Esophagus (tissue), 2 donors: Measurements from ENCODE around the gene C1QTNF3. TPM values are rescaled to one million over a fixed set of nuclear protein-coding genes. Genes with fewer than 3 reads are reported as not detected.

ENCODE experiments used
- H3K27ac ChIP-seq, 2 donors: one replicate each; pipeline ENCODE4 v1.5.1; 2013; ENCODE audit warnings: low read depth in 2 of 2, mild to moderate bottlenecking in 2 of 2, inconsistent platforms in 1 of 2, low read length in 1 of 2, moderate library complexity in 1 of 2
- H3K27me3 ChIP-seq, 2 donors: one replicate each; pipeline ENCODE4 v1.6.1; 2013; ENCODE audit warnings: low read length in 2 of 2, control low read depth in 1 of 2, mild to moderate bottlenecking in 1 of 2; ENCODE audit not compliant: insufficient read depth in 2 of 2, control insufficient read depth in 1 of 2
- H3K36me3 ChIP-seq, 2 donors: one replicate each; pipeline ENCODE4 v1.6.1; 2013; ENCODE audit warnings: low read length in 1 of 2; ENCODE audit not compliant: control insufficient read depth in 2 of 2, insufficient read depth in 2 of 2
- H3K4me1 ChIP-seq, 2 donors: one replicate each; pipeline ENCODE4 v1.6.1; 2013; ENCODE audit warnings: low read length in 1 of 2; ENCODE audit not compliant: control insufficient read depth in 2 of 2, insufficient read depth in 2 of 2
- H3K4me3 ChIP-seq, 2 donors: one replicate each; pipeline ENCODE4 v1.5.1; 2013; ENCODE audit warnings: low read length in 2 of 2, mild to moderate bottlenecking in 2 of 2, low read depth in 1 of 2, moderate library complexity in 1 of 2
- H3K9me3 ChIP-seq, 2 donors: one replicate each; pipeline ENCODE4 v1.6.1; 2013; ENCODE audit warnings: mild to moderate bottlenecking in 2 of 2, low read depth in 1 of 2, low read length in 1 of 2, moderate library complexity in 1 of 2; ENCODE audit not compliant: control insufficient read depth in 2 of 2, insufficient read depth in 1 of 2
- WGBS, 2 donors: extraction: QIAGEN DNeasy Blood & Tissue Kit; methylation state at CpG; one replicate each; pipeline ENCODE4 v1.1.7; 2013; 5-methylcytosine and 5-hydroxymethylcytosine counted together
- polyA plus RNA-seq, 2 donors: library from polyadenylated mRNA; stranded (reverse); fragments of 200-250 nt; gene quantifications; one replicate each; pipeline ENCODE4 v1.2.3, GENCODE V29; 2013
- donor health status: healthy with polysubstance abuse.
- donor health status: Bipolar disorder and iron deficiency.

The C1QTNF3 gene
- polyA plus RNA-seq, 2 donors, result 1.2 to 5.0 TPM

- Histone ChIP-seq H3K27me3 (no peaks in the 10 kb centered on the region), H3K4me3 (no peak overlapping the region), H3K9me3 (no peaks in the 10 kb centered on the region), H3K4me1 (peaks cover 6 to 7% of the 10 kb centered on the region in 2 donors), H3K27ac (no peak overlapping the region), H3K36me3 (no peaks in the 10 kb centered on the region)
- 96 to 100% methylated on average over 1 of the region's 1 CpG for WGBS, 2 donors
Measured at GRCh38 chr5:34054400-34054729, 11.4 kb upstream of the C1QTNF3 start.

GRCh38 chr5:34053571-34054399 lies 10.8 kb upstream of the C1QTNF3 start:
- Histone ChIP-seq H3K4me1 (peaks cover 6 to 7% of the 10 kb centered on the region in 2 donors), H3K27ac (peak overlapping the region; percentile 37 to 38), H3K4me3 (no peak overlapping the region), H3K27me3 (no peaks in the 10 kb centered on the region), H3K36me3 (no peaks in the 10 kb centered on the region), H3K9me3 (no peaks in the 10 kb centered on the region)
- 71 to 76% methylated on average over 5 of the region's 5 CpGs for WGBS, 2 donors

GRCh38 chr5:34053133-34053532 lies 10.1 kb upstream of the C1QTNF3 start:
- no peaks in the 10 kb centered on the region for H3K9me3 ChIP-seq
- WGBS, 2 donors, result 31 to 58% methylated on average over 2 of the region's 2 CpGs
- peaks cover 4% of the 10 kb centered on the region in 2 donors for H3K4me1 ChIP-seq
- H3K27me3 ChIP-seq, result no peaks in the 10 kb centered on the region
- H3K4me3 ChIP-seq, result no peak overlapping the region
- no peaks in the 10 kb centered on the region for H3K36me3 ChIP-seq
- H3K27ac ChIP-seq, result peak overlapping the region; percentile 37 to 38

- 81 to 88% methylated on average over 4 of the region's 4 CpGs for WGBS, 2 donors
- H3K4me3 ChIP-seq, result no peak overlapping the region
- H3K27ac ChIP-seq, result no peak overlapping the region
Measured at GRCh38 chr5:34051374-34051980, 8.5 kb upstream of the C1QTNF3 start.

GRCh38 chr5:34047774-34048572 lies 5.0 kb upstream of the C1QTNF3 start:
- Histone ChIP-seq H3K27me3 (no peaks in the 10 kb centered on the region), H3K36me3 (no peaks in the 10 kb centered on the region), H3K9me3 (no peaks in the 10 kb centered on the region), H3K4me1 (peaks cover 0 to 4% of the 10 kb centered on the region in 2 donors), H3K4me3 (no peak overlapping the region), H3K27ac (no peak overlapping the region)

More at GRCh38 chr5:34051374-34051980, 8.5 kb upstream of the C1QTNF3 start:
- Histone ChIP-seq H3K36me3 (no peaks in the 10 kb centered on the region), H3K4me1 (peaks cover 3 to 4% of the 10 kb centered on the region in 2 donors), H3K9me3 (no peaks in the 10 kb centered on the region), H3K27me3 (no peaks in the 10 kb centered on the region)

- peaks cover 0 to 4% of the 10 kb centered on the region in 2 donors for H3K4me1 ChIP-seq
Measured at GRCh38 chr5:34047143-34047542, 4.1 kb upstream of the C1QTNF3 start.

GRCh38 chr5:34045996-34046395 lies 3.0 kb upstream of the C1QTNF3 start:
- H3K27ac ChIP-seq, result no peak overlapping the region
- no peak overlapping the region for H3K4me3 ChIP-seq
- no peaks in the 10 kb centered on the region for H3K27me3 ChIP-seq
- no peaks in the 10 kb centered on the region for H3K36me3 ChIP-seq
- no peaks in the 10 kb centered on the region for H3K9me3 ChIP-seq
- H3K4me1 ChIP-seq, result no peaks in the 10 kb centered on the region

More at GRCh38 chr5:34047143-34047542, 4.1 kb upstream of the C1QTNF3 start:
- WGBS, 2 donors, result 68 to 77% methylated on average over 4 of the region's 4 CpGs
- Histone ChIP-seq H3K27me3 (no peaks in the 10 kb centered on the region), H3K9me3 (no peaks in the 10 kb centered on the region), H3K36me3 (no peaks in the 10 kb centered on the region), H3K4me3 (no peak overlapping the region), H3K27ac (no peak overlapping the region)

- no peak overlapping the region for H3K27ac ChIP-seq
- no peak overlapping the region for H3K4me3 ChIP-seq
- H3K9me3 ChIP-seq, result no peaks in the 10 kb centered on the region
- H3K4me1 ChIP-seq, result no peaks in the 10 kb centered on the region
- H3K27me3 ChIP-seq, result no peaks in the 10 kb centered on the region
- no peaks in the 10 kb centered on the region for H3K36me3 ChIP-seq
- 70 to 74% methylated on average over 3 of the region's 3 CpGs for WGBS, 2 donors
Measured at GRCh38 chr5:34045023-34045422, 2.0 kb upstream of the C1QTNF3 start.

- 71 to 73% methylated on average over 7 of the region's 7 CpGs for WGBS, 2 donors
- H3K4me3 ChIP-seq, result no peak overlapping the region
Measured at GRCh38 chr5:34042321-34042720, 692 bp downstream of the C1QTNF3 start.

More at GRCh38 chr5:34042321-34042720, 692 bp downstream of the C1QTNF3 start:
- Histone ChIP-seq H3K9me3 (no peaks in the 10 kb centered on the region), H3K27me3 (no peaks in the 10 kb centered on the region), H3K4me1 (no peaks in the 10 kb centered on the region), H3K36me3 (no peaks in the 10 kb centered on the region), H3K27ac (no peak overlapping the region)
